HEK293T (cell line): ENCODE measurements around the gene SGCA.

Experiments used
- CTCF ChIA-PET: fragments of 350-600 bp; formaldehyde crosslinking; extraction: SDS; loops from one replicate; lab custom pipeline; 2021; ENCODE audit warnings: antibody characterized with exemption, inconsistent platforms; lab: Yijun Ruan, JAX
- POLR2A ChIA-PET: fragments of 350-600 bp; formaldehyde crosslinking; extraction: SDS; loops from one replicate; lab custom pipeline; 2020; ENCODE audit warnings: antibody characterized with exemption, inconsistent platforms; lab: Yijun Ruan, JAX
- DNase-seq: peaks from one replicate; pipeline ENCODE4 v3.0.0; 2012; ENCODE audit warnings: mixed read lengths; ENCODE audit errors: extremely low spot score
- ARNT ChIP-seq: fragments of 450-650 bp; IDR thresholded peaks from 2 replicates; pipeline ENCODE4 v1.6.1; 2017; ENCODE audit warnings: mild to moderate bottlenecking
- BHLHE40 ChIP-seq: fragments of 450-650 bp; IDR thresholded peaks from 2 replicates; pipeline ENCODE4 v1.6.1; 2016; ENCODE audit warnings: mild to moderate bottlenecking, moderate library complexity, borderline replicate concordance
- CTBP1 ChIP-seq: fragments of 450-650 bp; IDR thresholded peaks from 2 replicates; pipeline ENCODE4 v1.6.1; 2016; ENCODE audit warnings: borderline replicate concordance
- ELF4 ChIP-seq: fragments of 450-650 bp; IDR thresholded peaks from 2 replicates; pipeline ENCODE4 v1.6.1; 2017; ENCODE audit warnings: antibody characterized with exemption
- FOXA1 ChIP-seq: fragments of 450-650 bp; IDR thresholded peaks from 2 replicates; pipeline ENCODE4 v1.6.1; 2016; ENCODE audit warnings: mild to moderate bottlenecking
- FOXK2 ChIP-seq: fragments of 450-650 bp; IDR thresholded peaks from 2 replicates; pipeline ENCODE4 v1.6.1; 2016; ENCODE audit warnings: mild to moderate bottlenecking
- FOXM1 ChIP-seq: fragments of 450-650 bp; IDR thresholded peaks from 2 replicates; pipeline ENCODE4 v1.6.1; 2017; ENCODE audit warnings: mild to moderate bottlenecking, borderline replicate concordance
- HDGF ChIP-seq: fragments of 450-650 bp; IDR thresholded peaks from 2 replicates; pipeline ENCODE4 v1.6.1; 2017; ENCODE audit warnings: antibody characterized with exemption, borderline replicate concordance
- L3MBTL2 ChIP-seq: fragments of 450-650 bp; conservative IDR thresholded peaks from 2 replicates; pipeline ENCODE4 v1.6.1; 2016; ENCODE audit warnings: mild to moderate bottlenecking
- LEF1 ChIP-seq: fragments of 450-650 bp; IDR thresholded peaks from 2 replicates; pipeline ENCODE4 v1.6.1; 2017; ENCODE audit warnings: mild to moderate bottlenecking, borderline replicate concordance
- NFRKB ChIP-seq: fragments of 450-650 bp; IDR thresholded peaks from 2 replicates; pipeline ENCODE4 v1.6.1; 2016; ENCODE audit warnings: mild to moderate bottlenecking, moderate library complexity
- PKNOX1 ChIP-seq: fragments of 450-650 bp; IDR thresholded peaks from 2 replicates; pipeline ENCODE4 v1.6.1; 2016
- SP1 ChIP-seq: fragments of 450-650 bp; IDR thresholded peaks from 2 replicates; pipeline ENCODE4 v1.6.1; 2017
- SUZ12 ChIP-seq: fragments of 450-650 bp; IDR thresholded peaks from 2 replicates; pipeline ENCODE4 v1.6.1; 2016; ENCODE audit warnings: mild to moderate bottlenecking
- TARDBP ChIP-seq: fragments of 450-650 bp; IDR thresholded peaks from 2 replicates; pipeline ENCODE4 v1.6.1; 2016
- ZNF384 ChIP-seq: fragments of 450-650 bp; IDR thresholded peaks from 2 replicates; pipeline ENCODE4 v1.6.1; 2016

SGCA gene

GRCh38 chr17:50133028-50133768 is 32.6 kb upstream of the SGCA start:
- ChIA-PET CTCF (interaction anchor here (0.8 to 1.0 kb wide), 2 partner anchors 18 to 46 kb away, joined by 3 read pairs; no protein-coding TSS in a partner anchor), POLR2A (interaction anchor here (0.8 to 1.4 kb wide), 2 partner anchors 10 to 28 kb away, joined by 3 read pairs; no protein-coding TSS in a partner anchor)
- DNase-seq: no peak
- no peak for TF ChIP-seq HDGF
- TF ChIP-seq FOXK2: no peak
- no peak for TF ChIP-seq CTBP1

- CTCF ChIA-PET: no interaction called here
- no peak for DNase-seq
- TF ChIP-seq TARDBP (no peak), PKNOX1 (no peak), HDGF (no peak), FOXM1 (no peak), NFRKB (no peak), ELF4 (no peak), SP1 (no peak), BHLHE40 (no peak), L3MBTL2 (no peak), CTBP1 (no peak), FOXA1 (no peak), ARNT (no peak), LEF1 (no peak), ZNF384 (no peak), FOXK2 (no peak), SUZ12 (no peak)
- POLR2A ChIA-PET: interaction anchor here (0.8 to 1.4 kb wide), 2 partner anchors 10 to 27 kb away, joined by 3 read pairs; no protein-coding TSS in a partner anchor
Measured at GRCh38 chr17:50133769-50134099, 32.1 kb upstream of the SGCA start.

- TF ChIP-seq BHLHE40 (no peak), ZNF384 (no peak), FOXM1 (no peak)
- no peak for DNase-seq
- CTCF ChIA-PET: interaction anchor here (0.7 to 1.7 kb wide), 2 partner anchors 23 to 27 kb away, joined by 3 to 9 read pairs; no protein-coding TSS in a partner anchor
- POLR2A ChIA-PET: interaction anchor here (1.2 to 1.4 kb wide), 2 partner anchors 18 to 27 kb away, joined by 3 to 6 read pairs; no protein-coding TSS in a partner anchor
Measured at GRCh38 chr17:50134206-50135110, 31.3 kb upstream of the SGCA start.

- CTCF ChIA-PET: interaction anchor here (1.4 to 1.7 kb wide), 2 partner anchors 26 to 34 kb away, joined by 4 to 9 read pairs; no protein-coding TSS in a partner anchor
- no peak for DNase-seq
- POLR2A ChIA-PET: interaction anchor here (1.2 kb wide), 2 partner anchors 16 to 17 kb away, joined by 6 to 8 read pairs; no protein-coding TSS in a partner anchor
- TF ChIP-seq NFRKB (no peak), L3MBTL2 (no peak), PKNOX1 (no peak), TARDBP (no peak), FOXM1 (no peak), FOXA1 (no peak), ELF4 (no peak)
Measured at GRCh38 chr17:50135316-50136095, 30.3 kb upstream of the SGCA start.

GRCh38 chr17:50136096-50136687 is 29.6 kb upstream of the SGCA start:
- no peak for TF ChIP-seq BHLHE40
- CTCF ChIA-PET: interaction anchor here (0.7 to 1.4 kb wide), 2 partner anchors 26 to 33 kb away, joined by 3 to 4 read pairs; no protein-coding TSS in a partner anchor
- DNase-seq: no peak
- POLR2A ChIA-PET: interaction anchor here (1.0 to 1.5 kb wide), 3 partner anchors 15 to 42 kb away, joined by 3 to 8 read pairs (median 7); no protein-coding TSS in a partner anchor

- ChIA-PET CTCF (interaction anchor here (0.7 to 1.4 kb wide), 3 partner anchors 9 to 33 kb away, joined by 3 to 4 read pairs (median 4); no protein-coding TSS in a partner anchor), POLR2A (interaction anchor here (0.6 to 1.5 kb wide), 4 partner anchors 14 to 41 kb away, joined by 3 to 8 read pairs (median 5); no protein-coding TSS in a partner anchor)
- DNase-seq: no peak
- TF ChIP-seq SP1 (no peak), ZNF384 (no peak), ELF4 (no peak), NFRKB (no peak), FOXA1 (no peak), ARNT (no peak), BHLHE40 (no peak), FOXM1 (no peak), PKNOX1 (no peak), HDGF (no peak), LEF1 (no peak)
Measured at GRCh38 chr17:50137042-50137441, 28.8 kb upstream of the SGCA start.
